ENCODE data around the gene RAB34. TPM values are rescaled to one million over a fixed set of nuclear protein-coding genes. Genes with fewer than 3 reads are reported as not detected.
A peak's percentile ranks its signal among the peaks of the same experiment; 100 is the strongest.
"Not testable (repeated sequence)": the region's sequence is repeated elsewhere in the genome, so short reads cannot be mapped to it uniquely, and the experiment has no call there.

RAB34 gene
- polyA plus RNA-seq, 4 donors: 169 to 203 (median 186) TPM

- no peak for DNase-seq (ENCODE audit: low read depth in 4 of 4, low spot score in 2 of 4)
These were observed 15.7 kb upstream of the RAB34 start for GRCh38 chr17:28733346-28733745.

GRCh38 chr17:28729950-28730330, 12.3 kb upstream of the RAB34 start:
- DNase-seq (ENCODE audit: low read depth in 4 of 4, low spot score in 2 of 4): no peak

- DNase-seq (ENCODE audit: low read depth in 4 of 4, low spot score in 2 of 4): peak in 2 of 4 donors; percentile 88 to 90
These were observed 10.9 kb upstream of the RAB34 start, which contains the start of gene NEK8 for GRCh38 chr17:28728364-28729200. Gene NEK8, plus strand, starts transcription at chr17:28728788. Its CDS starts 26 bp downstream, at chr17:28728814.

GRCh38 chr17:28726627-28727491, 9.2 kb upstream of the RAB34 start:
- peak in 2 of 4 donors; percentile 94 to 95 for DNase-seq (ENCODE audit: low read depth in 4 of 4, low spot score in 2 of 4)

GRCh38 chr17:28726226-28726626, 8.6 kb upstream of the RAB34 start, which contains the start of gene TLCD1:
Gene TLCD1, minus strand, starts transcription at chr17:28726233. Its CDS starts 136 bp downstream, at chr17:28726097.
- no peak for DNase-seq (ENCODE audit: low read depth in 4 of 4, low spot score in 2 of 4)

- DNase-seq (ENCODE audit: low read depth in 4 of 4, low spot score in 2 of 4): no peak
These were observed 8.1 kb upstream of the RAB34 start for GRCh38 chr17:28725660-28726225.

GRCh38 chr17:28725166-28725659, 7.5 kb upstream of the RAB34 start:
- DNase-seq (ENCODE audit: low read depth in 4 of 4, low spot score in 2 of 4): no peak

GRCh38 chr17:28724500-28725165, 7.0 kb upstream of the RAB34 start:
- DNase-seq (ENCODE audit: low read depth in 4 of 4, low spot score in 2 of 4): no peak

- not testable (repeated sequence) for DNase-seq (ENCODE audit: low read depth in 4 of 4, low spot score in 2 of 4)
These were observed 6.3 kb upstream of the RAB34 start for GRCh38 chr17:28723836-28724499.

GRCh38 chr17:28723159-28723835, 5.6 kb upstream of the RAB34 start:
- no peak for DNase-seq (ENCODE audit: low read depth in 4 of 4, low spot score in 2 of 4)

- no peak for DNase-seq (ENCODE audit: low read depth in 4 of 4, low spot score in 2 of 4)
These were observed 4.9 kb upstream of the RAB34 start for GRCh38 chr17:28722417-28723158.

GRCh38 chr17:28720997-28721329, 3.3 kb upstream of the RAB34 start:
- DNase-seq (ENCODE audit: low read depth in 4 of 4, low spot score in 2 of 4): not testable (repeated sequence)

- DNase-seq (ENCODE audit: low read depth in 4 of 4, low spot score in 2 of 4): no peak
These were observed 2.8 kb upstream of the RAB34 start for GRCh38 chr17:28720247-28720996.

GRCh38 chr17:28719021-28719433, 1.4 kb upstream of the RAB34 start:
- DNase-seq (ENCODE audit: low read depth in 4 of 4, low spot score in 2 of 4): no peak

- DNase-seq (ENCODE audit: low read depth in 4 of 4, low spot score in 2 of 4): no peak
These were observed 809 bp upstream of the RAB34 start for GRCh38 chr17:28718333-28719020.

GRCh38 chr17:28716740-28717577, 709 bp downstream of the RAB34 start:
- DNase-seq (ENCODE audit: low read depth in 4 of 4, low spot score in 2 of 4): no peak

Measured in left renal cortex interstitium (tissue), 4 donors.